ENCODE results near the gene CDK2. TPM values are rescaled to one million over a fixed set of nuclear protein-coding genes. Genes with fewer than 3 reads are reported as not detected.

Gene CDK2
- polyA plus RNA-seq, 2 of the 4 experiments (the other 2 are of a cell fraction): 51.0 to 53.8 TPM

- TF ChIP-seq REST (IDR thresholded peaks at IDR 0.05) (no peak), CBX2 (IDR thresholded peaks at IDR 0.05; ENCODE audit: borderline replicate concordance, low read depth) (no peak), FOSL2 (IDR thresholded peaks at IDR 0.05) (no peak), FOSL2 (CRISPR knock-in tag; IDR thresholded peaks at IDR 0.05) (no peak), BHLHE40 (IDR thresholded peaks at IDR 0.05; ENCODE audit: low read depth, low read length) (no peak), USF2 (IDR thresholded peaks at IDR 0.05) (no peak), KDM1A (IDR thresholded peaks at IDR 0.05; ENCODE audit: low read depth) (no peak), EHMT2 (IDR thresholded peaks at IDR 0.05; ENCODE audit: low read depth) (no peak)
Measured at GRCh38 chr12:55931780-55932550, 34.7 kb upstream of the CDK2 start (continued).

- no peak for TF ChIP-seq MAX (IDR thresholded peaks at IDR 0.05)
- TF ChIP-seq ATOH8 (CRISPR knock-in tag; IDR thresholded peaks at IDR 0.05; ENCODE audit: low read depth): no peak
- TF ChIP-seq KDM5A (IDR thresholded peaks at IDR 0.05): no peak
- TF ChIP-seq MAFK (IDR thresholded peaks at IDR 0.05; ENCODE audit: partially characterized antibody): no peak
- TF ChIP-seq HOXA7 (CRISPR knock-in tag; IDR thresholded peaks at IDR 0.05): no peak
- no peak for TF ChIP-seq ZNF302 (CRISPR knock-in tag; IDR thresholded peaks at IDR 0.05)
- no peak for TF ChIP-seq HOXB5 (CRISPR knock-in tag; IDR thresholded peaks at IDR 0.05)
- no peak for TF ChIP-seq NPAS2 (CRISPR knock-in tag; IDR thresholded peaks at IDR 0.05; ENCODE audit: borderline replicate concordance)
- no peak for TF ChIP-seq HDAC2 (IDR thresholded peaks at IDR 0.05)
- TF ChIP-seq SMC3 (IDR thresholded peaks at IDR 0.05): no peak
- TF ChIP-seq CBX2 (IDR thresholded peaks at IDR 0.05; ENCODE audit: borderline replicate concordance, low read depth): no peak
- no peak for TF ChIP-seq BHLHE40 (IDR thresholded peaks at IDR 0.05; ENCODE audit: low read depth, low read length)
- TF ChIP-seq EP300 (IDR thresholded peaks at IDR 0.05): no peak
- TF ChIP-seq CBX8 (IDR thresholded peaks at IDR 0.05): no peak
- TF ChIP-seq PBX3 (IDR thresholded peaks at IDR 0.05): no peak
- no peak for TF ChIP-seq JUNB (IDR thresholded peaks at IDR 0.05)
- no peak for TF ChIP-seq BCL3 (IDR thresholded peaks at IDR 0.05)
- peak overlapping the region; percentile 79 for H3K4me2 ChIP-seq
- CTCF ChIA-PET: interaction anchor here (1.1 to 15.2 kb wide), 5 partner anchors 15 to 195 kb away, joined by 3 to 179 read pairs (median 5); no protein-coding TSS in a partner anchor
- POLR2A ChIA-PET: interaction anchor here (1.6 to 1.7 kb wide), 2 partner anchors 103 to 203 kb away, joined by 3 to 5 read pairs; partner anchors contain the start of genes CD63 and DNAJC14
- H3K27ac ChIP-seq: peak overlapping the region; percentile 74 to 88; a peak in 5 of 6 replicates
- DNase-seq (ENCODE audit: low read depth in 1 of 2, low spot score in 1 of 2): peak in 1 of 2 experiments; percentile 32
- peaks cover 40% of the 10 kb centered on the region for H3K4me1 ChIP-seq
- WGBS (ENCODE audit: missing lambda C conversion rate): 20% methylated on average over 4 of the region's 4 CpGs
- peak in 1 of 2 experiments; percentile 2; a peak in 2 of 6 replicates for ATAC-seq
- peak overlapping the region; percentile 54 for H3K4me3 ChIP-seq
- no peak for FAIRE-seq
- no peaks in the 10 kb centered on the region for H3K9me3 ChIP-seq
Measured at GRCh38 chr12:55932551-55932910, 34.1 kb upstream of the CDK2 start.

Data from A549 (cell line).